GM12801 (cell line): ENCODE measurements around the gene CEBPE.
A peak's percentile ranks its signal among the peaks of the same experiment; 100 is the strongest.

ENCODE experiments used
- CTCF ChIP-seq: IDR thresholded peaks from one replicate; pipeline ENCODE4 v1.5.1; 2011; ENCODE audit warnings: control low read depth; ENCODE audit not compliant: insufficient read length; ENCODE audit errors: extremely low read depth

CEBPE gene

GRCh38 chr14:23068789-23069412 lies 50.2 kb downstream of the CEBPE start:
- TF ChIP-seq CTCF: peak; percentile 95

GRCh38 chr14:23067847-23068788 lies 50.9 kb downstream of the CEBPE start:
- TF ChIP-seq CTCF: no peak
